Measurements from ENCODE around the gene NFIC.

NFIC gene

GRCh38 chr19:3475449-3475848 lies 109.1 kb downstream of the NFIC start:
- Histone ChIP-seq H3K27me3 (ENCODE audit: insufficient read depth, low read length, poor library complexity) (no peaks in the 10 kb centered on the region), H3K79me2 (ENCODE audit: insufficient read depth, low read length) (no peaks in the 10 kb centered on the region), H3K27ac (ENCODE audit: low read length) (no peak overlapping the region), H3K4me1 (ENCODE audit: insufficient read depth, low read length) (peaks cover 29% of the 10 kb centered on the region), H2AFZ (ENCODE audit: low read depth, low read length) (no peak overlapping the region), H3K9me3 (ENCODE audit: insufficient read depth, low read length, severe bottlenecking) (no peaks in the 10 kb centered on the region), H3K4me2 (ENCODE audit: insufficient read depth, low read length) (no peak overlapping the region), H4K20me1 (ENCODE audit: insufficient read depth, low read length) (no peaks in the 10 kb centered on the region), H3K36me3 (ENCODE audit: insufficient read depth, low read length) (no peaks in the 10 kb centered on the region; the same call in 1 of the 2 replicates), H3K4me3 (ENCODE audit: low read depth in 1 of 2, low read length in 2 of 2) (no peak overlapping the region), H3K9ac (ENCODE audit: low read depth, low read length) (no peak overlapping the region)
- ATAC-seq (ENCODE audit: insufficient read depth, low read depth): no peak
- DNase-seq: no peak
- TF ChIP-seq EZH2 (IDR thresholded peaks at IDR 0.05; ENCODE audit: borderline replicate concordance, low read depth, low read length, severe bottlenecking): no peak
- TF ChIP-seq, protein P1, sequence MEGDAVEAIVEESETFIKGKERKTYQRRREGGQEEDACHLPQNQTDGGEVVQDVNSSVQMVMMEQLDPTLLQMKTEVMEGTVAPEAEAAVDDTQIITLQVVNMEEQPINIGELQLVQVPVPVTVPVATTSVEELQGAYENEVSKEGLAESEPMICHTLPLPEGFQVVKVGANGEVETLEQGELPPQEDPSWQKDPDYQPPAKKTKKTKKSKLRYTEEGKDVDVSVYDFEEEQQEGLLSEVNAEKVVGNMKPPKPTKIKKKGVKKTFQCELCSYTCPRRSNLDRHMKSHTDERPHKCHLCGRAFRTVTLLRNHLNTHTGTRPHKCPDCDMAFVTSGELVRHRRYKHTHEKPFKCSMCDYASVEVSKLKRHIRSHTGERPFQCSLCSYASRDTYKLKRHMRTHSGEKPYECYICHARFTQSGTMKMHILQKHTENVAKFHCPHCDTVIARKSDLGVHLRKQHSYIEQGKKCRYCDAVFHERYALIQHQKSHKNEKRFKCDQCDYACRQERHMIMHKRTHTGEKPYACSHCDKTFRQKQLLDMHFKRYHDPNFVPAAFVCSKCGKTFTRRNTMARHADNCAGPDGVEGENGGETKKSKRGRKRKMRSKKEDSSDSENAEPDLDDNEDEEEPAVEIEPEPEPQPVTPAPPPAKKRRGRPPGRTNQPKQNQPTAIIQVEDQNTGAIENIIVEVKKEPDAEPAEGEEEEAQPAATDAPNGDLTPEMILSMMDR (IDR thresholded peaks at IDR 0.05; ENCODE audit: borderline replicate concordance, extremely low read depth, low read length, poor library complexity, severe bottlenecking): no peak

DNA sequence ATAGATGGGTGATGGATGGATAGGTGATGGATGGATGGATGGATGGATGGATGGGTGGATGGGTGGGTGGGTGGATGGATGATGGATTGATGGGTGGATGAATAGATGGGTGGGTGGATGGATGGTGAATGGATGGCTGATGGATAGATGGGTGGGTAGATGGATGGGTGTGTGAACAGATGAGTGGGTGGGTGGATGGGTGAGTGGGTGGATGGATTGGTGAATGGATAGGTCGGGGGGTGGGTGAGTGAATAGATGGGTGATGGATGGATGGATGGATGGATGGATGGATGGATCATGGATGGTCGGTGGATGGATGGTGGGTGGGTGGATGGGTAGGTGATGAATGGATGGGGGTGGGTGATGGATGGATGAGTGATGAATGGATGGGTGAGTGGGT lies 110.4 kb downstream of the NFIC start:
- Histone ChIP-seq H3K79me2 (ENCODE audit: insufficient read depth, low read length) (no peaks in the 10 kb centered on the region), H3K27me3 (ENCODE audit: insufficient read depth, low read length, poor library complexity) (no peaks in the 10 kb centered on the region), H3K9me3 (ENCODE audit: insufficient read depth, low read length, severe bottlenecking) (no peaks in the 10 kb centered on the region)

GRCh38 chr19:3477506-3477905 lies 111.1 kb downstream of the NFIC start:
- DNase-seq (no peak), ATAC-seq (ENCODE audit: insufficient read depth, low read depth) (no peak)
- TF ChIP-seq EZH2 (IDR thresholded peaks at IDR 0.05; ENCODE audit: borderline replicate concordance, low read depth, low read length, severe bottlenecking): no peak
- TF ChIP-seq, protein P1 (IDR thresholded peaks at IDR 0.05; ENCODE audit: borderline replicate concordance, extremely low read depth, low read length, poor library complexity, severe bottlenecking): no peak
- H3K9ac ChIP-seq (ENCODE audit: low read depth, low read length): no peak overlapping the region
- H3K79me2 ChIP-seq (ENCODE audit: insufficient read depth, low read length): no peaks in the 10 kb centered on the region
- H3K27ac ChIP-seq (ENCODE audit: low read length): peak overlapping the region; percentile 90
- no peaks in the 10 kb centered on the region for H3K9me3 ChIP-seq (ENCODE audit: insufficient read depth, low read length, severe bottlenecking)
- H4K20me1 ChIP-seq (ENCODE audit: insufficient read depth, low read length): no peaks in the 10 kb centered on the region
- no peaks in the 10 kb centered on the region; the same call in 1 of the 2 replicates for H3K36me3 ChIP-seq (ENCODE audit: insufficient read depth, low read length)
- peak overlapping the region; percentile 68; the same call in 1 of the 2 replicates for H3K4me2 ChIP-seq (ENCODE audit: insufficient read depth, low read length)
- H3K4me3 ChIP-seq (ENCODE audit: low read depth in 1 of 2, low read length in 2 of 2): no peak overlapping the region; a peak in 1 of 4 replicates
- H2AFZ ChIP-seq (ENCODE audit: low read depth, low read length): no peak overlapping the region
- peaks cover 31% of the 10 kb centered on the region for H3K4me1 ChIP-seq (ENCODE audit: insufficient read depth, low read length)
- H3K27me3 ChIP-seq (ENCODE audit: insufficient read depth, low read length, poor library complexity): no peaks in the 10 kb centered on the region

More for the DNA sequence above, 110.4 kb downstream of the NFIC start:
- DNase-seq (no peak), ATAC-seq (ENCODE audit: insufficient read depth, low read depth) (no peak)
- TF ChIP-seq EZH2 (IDR thresholded peaks at IDR 0.05; ENCODE audit: borderline replicate concordance, low read depth, low read length, severe bottlenecking): no peak
- TF ChIP-seq, protein P1 (IDR thresholded peaks at IDR 0.05; ENCODE audit: borderline replicate concordance, extremely low read depth, low read length, poor library complexity, severe bottlenecking): no peak
- no peak overlapping the region for H3K4me3 ChIP-seq (ENCODE audit: low read depth in 1 of 2, low read length in 2 of 2)
- H3K9ac ChIP-seq (ENCODE audit: low read depth, low read length): no peak overlapping the region
- no peak overlapping the region for H2AFZ ChIP-seq (ENCODE audit: low read depth, low read length)
- H3K4me2 ChIP-seq (ENCODE audit: insufficient read depth, low read length): no peak overlapping the region
- peaks cover 31% of the 10 kb centered on the region for H3K4me1 ChIP-seq (ENCODE audit: insufficient read depth, low read length)
- no peaks in the 10 kb centered on the region; the same call in 1 of the 2 replicates for H3K36me3 ChIP-seq (ENCODE audit: insufficient read depth, low read length)
- no peaks in the 10 kb centered on the region for H4K20me1 ChIP-seq (ENCODE audit: insufficient read depth, low read length)
- no peak overlapping the region for H3K27ac ChIP-seq (ENCODE audit: low read length)

All from DND-41 (cell line).